Activated CD4-positive, alpha-beta T cell treated with anti-CD3 and anti-CD28 coated beads, Interleukin-2, amount 10 ng/mL, durations not matched to agents 24 days and 14 days (primary cell): ENCODE data around the gene CHCHD1. TPM values are rescaled to one million over a fixed set of nuclear protein-coding genes. Genes with fewer than 3 reads are reported as not detected.
"Not testable (repeated sequence)": the region's sequence is repeated elsewhere in the genome, so short reads cannot be mapped to it uniquely, and the experiment has no call there.

Experiments
- DNase-seq: peaks from one replicate; pipeline ENCODE4 v3.0.0; 2022
- H3K27ac Mint-ChIP-seq: one replicate; pipeline ENCODE4 v1.8.0; 2022; ENCODE audit warnings: mild to moderate bottlenecking, mixed read lengths
- H3K27me3 Mint-ChIP-seq: one replicate; pipeline ENCODE4 v1.8.0; 2022; ENCODE audit warnings: mixed read lengths
- H3K36me3 Mint-ChIP-seq: one replicate; pipeline ENCODE4 v1.8.0; 2022; ENCODE audit warnings: low read depth, mild to moderate bottlenecking, mixed read lengths
- H3K4me1 Mint-ChIP-seq: one replicate; pipeline ENCODE4 v1.8.0; 2021; ENCODE audit warnings: mixed read lengths
- H3K4me3 Mint-ChIP-seq: one replicate; pipeline ENCODE4 v1.8.0; 2022; ENCODE audit warnings: mild to moderate bottlenecking, moderate library complexity, mixed read lengths
- H3K9me3 Mint-ChIP-seq: one replicate; pipeline ENCODE4 v1.8.0; 2021; ENCODE audit warnings: mixed read lengths
- intact Hi-C: fragments of 100-400 bp; cut with micrococcal nuclease; formaldehyde crosslinking; loops from one replicate; pipeline ENCODE4 v1.15.1; 2023
- total RNA-seq: library from RNA; stranded (reverse); gene quantifications from 2 replicates; pipeline ENCODE4 v1.2.3, GENCODE V29; 2022

CHCHD1 gene
- total RNA-seq, 1 donor from 2014 or later: 37.8 TPM

- peaks cover 55% of the 10 kb centered on the region for H3K36me3 Mint-ChIP-seq
- H3K27me3 Mint-ChIP-seq: no peaks in the 10 kb centered on the region
- H3K4me1 Mint-ChIP-seq: peaks cover 15% of the 10 kb centered on the region
- DNase-seq: no peak
- H3K27ac Mint-ChIP-seq: no peak overlapping the region
- H3K4me3 Mint-ChIP-seq: no peak overlapping the region
- no peaks in the 10 kb centered on the region for H3K9me3 Mint-ChIP-seq
- intact Hi-C loops: no loop called here
These were observed 9.2 kb downstream of the CHCHD1 start for GRCh38 chr10:73790886-73791625.

- no peak for DNase-seq
- Mint-ChIP-seq H3K27me3 (no peaks in the 10 kb centered on the region), H3K36me3 (peaks cover 58% of the 10 kb centered on the region), H3K4me3 (no peak overlapping the region), H3K27ac (peak overlapping the region; percentile 34), H3K4me1 (peaks cover 8% of the 10 kb centered on the region), H3K9me3 (no peaks in the 10 kb centered on the region)
- intact Hi-C loops: no loop called here
These were observed 10.1 kb downstream of the CHCHD1 start for GRCh38 chr10:73791871-73792400.

GRCh38 chr10:73793456-73793855 is 11.6 kb downstream of the CHCHD1 start:
- no peaks in the 10 kb centered on the region for H3K9me3 Mint-ChIP-seq
- no peak overlapping the region for H3K4me3 Mint-ChIP-seq
- no peaks in the 10 kb centered on the region for H3K4me1 Mint-ChIP-seq
- intact Hi-C loops: no loop called here
- no peak for DNase-seq
- H3K36me3 Mint-ChIP-seq: peaks cover 69% of the 10 kb centered on the region
- H3K27me3 Mint-ChIP-seq: no peaks in the 10 kb centered on the region
- H3K27ac Mint-ChIP-seq: no peak overlapping the region

GRCh38 chr10:73795491-73795890 is 13.6 kb downstream of the CHCHD1 start:
- intact Hi-C loops, H3K9me3 Mint-ChIP-seq, H3K27ac Mint-ChIP-seq, H3K4me1 Mint-ChIP-seq, DNase-seq, H3K4me3 Mint-ChIP-seq, H3K27me3 Mint-ChIP-seq: not testable (repeated sequence)
- peaks cover 69% of the 10 kb centered on the region for H3K36me3 Mint-ChIP-seq

GRCh38 chr10:73796035-73796434 is 14.2 kb downstream of the CHCHD1 start:
- H3K9me3 Mint-ChIP-seq, intact Hi-C loops, H3K4me3 Mint-ChIP-seq, H3K27ac Mint-ChIP-seq, DNase-seq, H3K27me3 Mint-ChIP-seq, H3K4me1 Mint-ChIP-seq: not testable (repeated sequence)
- H3K36me3 Mint-ChIP-seq: peaks cover 67% of the 10 kb centered on the region

- Mint-ChIP-seq H3K4me3 (no peak overlapping the region), H3K27ac (no peak overlapping the region), H3K4me1 (no peaks in the 10 kb centered on the region), H3K27me3 (no peaks in the 10 kb centered on the region), H3K9me3 (no peaks in the 10 kb centered on the region), H3K36me3 (peaks cover 64% of the 10 kb centered on the region)
- no peak for DNase-seq
- intact Hi-C loops: no loop called here
These were observed 14.9 kb downstream of the CHCHD1 start for GRCh38 chr10:73796766-73797165.

GRCh38 chr10:73797324-73798025 is 15.6 kb downstream of the CHCHD1 start:
- intact Hi-C loops: no loop called here
- Mint-ChIP-seq H3K4me1 (no peaks in the 10 kb centered on the region), H3K27me3 (no peaks in the 10 kb centered on the region), H3K9me3 (no peaks in the 10 kb centered on the region), H3K36me3 (peaks cover 67% of the 10 kb centered on the region), H3K27ac (no peak overlapping the region), H3K4me3 (no peak overlapping the region)
- no peak for DNase-seq

- no peak for DNase-seq
- Mint-ChIP-seq H3K4me3 (no peak overlapping the region), H3K27ac (no peak overlapping the region), H3K36me3 (peaks cover 69% of the 10 kb centered on the region), H3K27me3 (no peaks in the 10 kb centered on the region), H3K4me1 (no peaks in the 10 kb centered on the region), H3K9me3 (no peaks in the 10 kb centered on the region)
- intact Hi-C loops: no loop called here
These were observed 16.2 kb downstream of the CHCHD1 start for GRCh38 chr10:73798087-73798486.

GRCh38 chr10:73798927-73799560 is 17.2 kb downstream of the CHCHD1 start:
- Mint-ChIP-seq H3K4me1 (peaks cover 7% of the 10 kb centered on the region), H3K27ac (no peak overlapping the region), H3K27me3 (no peaks in the 10 kb centered on the region), H3K9me3 (no peaks in the 10 kb centered on the region), H3K4me3 (no peak overlapping the region), H3K36me3 (peaks cover 70% of the 10 kb centered on the region)
- intact Hi-C loops: no loop called here
- no peak for DNase-seq

GRCh38 chr10:73799899-73800559 is 18.2 kb downstream of the CHCHD1 start:
- intact Hi-C loops: no loop called here
- Mint-ChIP-seq H3K36me3 (peaks cover 64% of the 10 kb centered on the region), H3K4me3 (no peak overlapping the region), H3K9me3 (no peaks in the 10 kb centered on the region), H3K4me1 (peaks cover 11% of the 10 kb centered on the region), H3K27ac (no peak overlapping the region), H3K27me3 (no peaks in the 10 kb centered on the region)
- DNase-seq: no peak

- H3K27me3 Mint-ChIP-seq: no peaks in the 10 kb centered on the region
- intact Hi-C loops: no loop called here
These were observed 18.9 kb downstream of the CHCHD1 start for GRCh38 chr10:73800560-73801252.

GRCh38 chr10:73801253-73801590 is 19.4 kb downstream of the CHCHD1 start:
- DNase-seq: no peak
- no peak overlapping the region for H3K27ac Mint-ChIP-seq
- no peaks in the 10 kb centered on the region for H3K9me3 Mint-ChIP-seq
- H3K36me3 Mint-ChIP-seq: peaks cover 66% of the 10 kb centered on the region
- intact Hi-C loops: no loop called here
- no peak overlapping the region for H3K4me3 Mint-ChIP-seq
- peaks cover 20% of the 10 kb centered on the region for H3K4me1 Mint-ChIP-seq
- no peaks in the 10 kb centered on the region for H3K27me3 Mint-ChIP-seq

More at GRCh38 chr10:73800560-73801252, 18.9 kb downstream of the CHCHD1 start:
- Mint-ChIP-seq H3K9me3 (no peaks in the 10 kb centered on the region), H3K27ac (no peak overlapping the region), H3K4me1 (peaks cover 15% of the 10 kb centered on the region), H3K4me3 (no peak overlapping the region), H3K36me3 (peaks cover 66% of the 10 kb centered on the region)
- no peak for DNase-seq

GRCh38 chr10:73802276-73802991 is 20.6 kb downstream of the CHCHD1 start:
- peak overlapping the region; percentile 81 for H3K27ac Mint-ChIP-seq
- intact Hi-C loops: no loop called here
- H3K27me3 Mint-ChIP-seq: no peaks in the 10 kb centered on the region
- peaks cover 32% of the 10 kb centered on the region for H3K4me1 Mint-ChIP-seq
- no peak for DNase-seq
- no peak overlapping the region for H3K4me3 Mint-ChIP-seq
- peaks cover 71% of the 10 kb centered on the region for H3K36me3 Mint-ChIP-seq
- no peaks in the 10 kb centered on the region for H3K9me3 Mint-ChIP-seq
